Cardiac fibroblast (primary cell): Measurements from ENCODE around the gene MLN.

Experiments
- DNase-seq, 2 donors: peaks; one replicate each; pipeline versions ENCODE4 v3.0.0 to v3.0.0-alpha.2; 2010; ENCODE audit warnings: low read depth in 2 of 2
- H3K4me3 ChIP-seq, 2 donors: replicated peaks in 1 of 2; 1 replicate in 1 of 2; 2 replicates in 1 of 2; pipeline ENCODE4 v1.5.1; 2011; ENCODE audit warnings: low read depth in 2 of 2, low read length in 2 of 2, mild to moderate bottlenecking in 2 of 2, moderate library complexity in 1 of 2
- CTCF ChIP-seq: IDR thresholded peaks from one replicate; pipeline ENCODE4 v1.5.1; 2011; ENCODE audit warnings: low read depth, mild to moderate bottlenecking, low read length, inconsistent platforms

MLN gene

GRCh38 chr6:33789550-33789895 lies 14.3 kb downstream of the MLN start:
- no peak for TF ChIP-seq CTCF
- peak overlapping the region; percentile 31 to 63 for H3K4me3 ChIP-seq
- no peak for DNase-seq

GRCh38 chr6:33788694-33789549 lies 14.9 kb downstream of the MLN start, which contains the start of gene LEMD2:
Gene LEMD2, minus strand, starts transcription at chr6:33789130. Its CDS starts 14 bp downstream, at chr6:33789116.
- TF ChIP-seq CTCF = no peak
- DNase-seq = peak; percentile 95 to 97
- peak within 1 kb of the TSS; percentile 53 to 63 for H3K4me3 ChIP-seq

GRCh38 chr6:33787954-33788693 lies 15.7 kb downstream of the MLN start:
- TF ChIP-seq CTCF = no peak
- H3K4me3 ChIP-seq = peak overlapping the region; percentile 53 to 63
- peak; percentile 82 to 88 for DNase-seq

- peak overlapping the region; percentile 53 to 63 for H3K4me3 ChIP-seq
- DNase-seq = peak; percentile 39 to 53
- no peak for TF ChIP-seq CTCF
Measured at GRCh38 chr6:33787346-33787953, 16.4 kb downstream of the MLN start.

GRCh38 chr6:33786736-33787135 lies 17.1 kb downstream of the MLN start:
- DNase-seq = no peak
- no peak overlapping the region for H3K4me3 ChIP-seq
- TF ChIP-seq CTCF = no peak

- no peak for TF ChIP-seq CTCF
- peak in 1 of 2 donors; percentile 60 for DNase-seq
- H3K4me3 ChIP-seq = no peak overlapping the region
Measured at GRCh38 chr6:33785778-33786177, 18.0 kb downstream of the MLN start.
